Thyroid gland (tissue), 4 donors: ENCODE data around the gene MORN5. TPM values are rescaled to one million over a fixed set of nuclear protein-coding genes. Genes with fewer than 3 reads are reported as not detected.

ENCODE experiments used
- DNase-seq, 2 donors: peaks; one replicate each; pipeline ENCODE4 v3.0.0-alpha.2; 2019
- H3K27ac ChIP-seq, 3 donors: fragments of 200-600 bp; sonication (generic); 1 replicate in 2 of 3; 2 replicates in 1 of 3; pipeline ENCODE4 v1.5.1; 2016 to 2019; ENCODE audit warnings: mild to moderate bottlenecking in 1 of 3, moderate library complexity in 1 of 3
- H3K27me3 ChIP-seq: fragments of 200-600 bp; sonication (generic); one replicate; pipeline ENCODE4 v1.5.1; 2019
- H3K36me3 ChIP-seq, 2 donors: fragments of 200-600 bp; sonication (generic); one replicate each; pipeline ENCODE4 v1.5.1; 2016 to 2019
- H3K4me1 ChIP-seq, 2 donors: fragments of 200-600 bp; sonication (generic); one replicate each; pipeline ENCODE4 v1.5.1; 2017 to 2019
- H3K4me3 ChIP-seq, 3 donors: fragments of 200-600 bp; sonication (generic); replicated peaks in 1 of 3; 1 replicate in 2 of 3; 2 replicates in 1 of 3; pipeline ENCODE4 v1.5.1; 2016; ENCODE audit warnings: mild to moderate bottlenecking in 1 of 3
- H3K9me3 ChIP-seq: fragments of 200-600 bp; sonication (generic); one replicate; pipeline ENCODE4 v1.5.1; 2017
- POLR2A ChIP-seq, 2 donors: fragments of 450-650 bp; IDR thresholded peaks; one replicate each; pipeline ENCODE4 v1.6.1; 2017; ENCODE audit warnings: antibody characterized with exemption in 2 of 2, mild to moderate bottlenecking in 2 of 2, moderate library complexity in 1 of 2
- WGBS, 2 donors: methylation state at CpG; one replicate each; pipeline ENCODE4 v1.1.5; 2017; 5-methylcytosine and 5-hydroxymethylcytosine counted together
- intact Hi-C: fragments of 100-400 bp; cut with DNase I; formaldehyde crosslinking; loops from one replicate; pipeline ENCODE4 v1.15.1; 2023
- total RNA-seq, 4 donors: library from RNA; depleted of rRNA; stranded (reverse); fragments of >200 nt; gene quantifications; one replicate each; pipeline ENCODE4 v1.2.3, GENCODE V29; 2016
- TF ChIP-seq, protein P1 (sequence below), 6 experiments: fragments of 200-600 bp in 3 of 6; fragments of 450-650 bp in 3 of 6; sonication (generic) in 3 of 6; IDR thresholded peaks; one replicate each; pipeline ENCODE4 v1.5.1; 2016 to 2019; ENCODE audit warnings: antibody characterized with exemption in 6 of 6, mild to moderate bottlenecking in 2 of 6, inconsistent platforms in 1 of 6, moderate library complexity in 1 of 6

MORN5 gene
- total RNA-seq, 4 donors from 2014 or later: not detected

DNA sequence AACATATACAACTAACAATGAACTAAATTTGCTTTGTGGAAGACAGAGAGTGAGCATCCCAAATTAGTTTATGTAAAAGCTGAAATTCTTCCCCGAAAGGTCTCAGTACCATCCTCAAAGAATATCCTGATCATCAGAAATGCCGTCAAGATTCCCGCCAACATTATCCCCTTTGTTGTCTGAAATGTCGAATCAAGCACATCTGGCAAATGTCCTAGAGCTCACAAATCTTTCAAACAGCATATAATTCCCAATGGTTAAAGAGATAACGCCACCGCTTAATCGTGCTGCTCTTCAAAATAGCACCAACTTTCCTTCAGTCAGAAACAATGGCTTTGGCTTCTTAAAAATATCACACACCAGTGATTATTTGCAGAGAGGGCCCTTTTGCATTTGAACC is 23.8 kb downstream of the MORN5 start:
- no peaks in the 10 kb centered on the region for H3K36me3 ChIP-seq
- H3K27me3 ChIP-seq: no peaks in the 10 kb centered on the region
- no peak overlapping the region for H3K27ac ChIP-seq
- H3K9me3 ChIP-seq: no peaks in the 10 kb centered on the region
- no peaks in the 10 kb centered on the region for H3K4me1 ChIP-seq
- 74 to 80% methylated on average over 7 of the region's 7 CpGs for WGBS, 2 donors
- intact Hi-C loops: no loop called here
- no peak for DNase-seq
- TF ChIP-seq, protein P1, sequence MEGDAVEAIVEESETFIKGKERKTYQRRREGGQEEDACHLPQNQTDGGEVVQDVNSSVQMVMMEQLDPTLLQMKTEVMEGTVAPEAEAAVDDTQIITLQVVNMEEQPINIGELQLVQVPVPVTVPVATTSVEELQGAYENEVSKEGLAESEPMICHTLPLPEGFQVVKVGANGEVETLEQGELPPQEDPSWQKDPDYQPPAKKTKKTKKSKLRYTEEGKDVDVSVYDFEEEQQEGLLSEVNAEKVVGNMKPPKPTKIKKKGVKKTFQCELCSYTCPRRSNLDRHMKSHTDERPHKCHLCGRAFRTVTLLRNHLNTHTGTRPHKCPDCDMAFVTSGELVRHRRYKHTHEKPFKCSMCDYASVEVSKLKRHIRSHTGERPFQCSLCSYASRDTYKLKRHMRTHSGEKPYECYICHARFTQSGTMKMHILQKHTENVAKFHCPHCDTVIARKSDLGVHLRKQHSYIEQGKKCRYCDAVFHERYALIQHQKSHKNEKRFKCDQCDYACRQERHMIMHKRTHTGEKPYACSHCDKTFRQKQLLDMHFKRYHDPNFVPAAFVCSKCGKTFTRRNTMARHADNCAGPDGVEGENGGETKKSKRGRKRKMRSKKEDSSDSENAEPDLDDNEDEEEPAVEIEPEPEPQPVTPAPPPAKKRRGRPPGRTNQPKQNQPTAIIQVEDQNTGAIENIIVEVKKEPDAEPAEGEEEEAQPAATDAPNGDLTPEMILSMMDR (IDR thresholded peaks at IDR 0.05): no peak
- no peak overlapping the region for H3K4me3 ChIP-seq

GRCh38 chr9:122184551-122184950 is 24.8 kb downstream of the MORN5 start:
- H3K36me3 ChIP-seq: no peaks in the 10 kb centered on the region
- no peaks in the 10 kb centered on the region for H3K9me3 ChIP-seq
- H3K27ac ChIP-seq: no peak overlapping the region
- DNase-seq: no peak
- no peaks in the 10 kb centered on the region for H3K4me1 ChIP-seq
- WGBS, 2 donors: 88 to 93% methylated on average over 1 of the region's 1 CpG
- TF ChIP-seq, protein P1 (IDR thresholded peaks at IDR 0.05): no peak
- TF ChIP-seq POLR2A (IDR thresholded peaks at IDR 0.05): no peak
- intact Hi-C loops: no loop called here
- H3K27me3 ChIP-seq: no peaks in the 10 kb centered on the region
- H3K4me3 ChIP-seq: no peak overlapping the region

GRCh38 chr9:122186301-122186700 is 26.6 kb downstream of the MORN5 start:
- no peak for DNase-seq
- Histone ChIP-seq H3K9me3 (no peaks in the 10 kb centered on the region), H3K27me3 (no peaks in the 10 kb centered on the region), H3K27ac (no peak overlapping the region), H3K4me3 (no peak overlapping the region), H3K36me3 (no peaks in the 10 kb centered on the region), H3K4me1 (no peaks in the 10 kb centered on the region)
- TF ChIP-seq POLR2A (IDR thresholded peaks at IDR 0.05): no peak
- intact Hi-C loops: no loop called here
- 90 to 91% methylated on average over 5 of the region's 5 CpGs for WGBS, 2 donors

GRCh38 chr9:122186777-122187470 is 27.2 kb downstream of the MORN5 start:
- no peak overlapping the region for H3K27ac ChIP-seq
- intact Hi-C loops: no loop called here
- H3K4me1 ChIP-seq: no peaks in the 10 kb centered on the region
- H3K9me3 ChIP-seq: no peaks in the 10 kb centered on the region
- 82 to 86% methylated on average over 7 to 8 of the region's 8 CpGs for WGBS, 2 donors
- TF ChIP-seq, protein P1 (IDR thresholded peaks at IDR 0.05): no peak
- TF ChIP-seq POLR2A (IDR thresholded peaks at IDR 0.05): no peak
- H3K27me3 ChIP-seq: no peaks in the 10 kb centered on the region
- H3K4me3 ChIP-seq: no peak overlapping the region
- DNase-seq: no peak
- no peaks in the 10 kb centered on the region for H3K36me3 ChIP-seq

DNA sequence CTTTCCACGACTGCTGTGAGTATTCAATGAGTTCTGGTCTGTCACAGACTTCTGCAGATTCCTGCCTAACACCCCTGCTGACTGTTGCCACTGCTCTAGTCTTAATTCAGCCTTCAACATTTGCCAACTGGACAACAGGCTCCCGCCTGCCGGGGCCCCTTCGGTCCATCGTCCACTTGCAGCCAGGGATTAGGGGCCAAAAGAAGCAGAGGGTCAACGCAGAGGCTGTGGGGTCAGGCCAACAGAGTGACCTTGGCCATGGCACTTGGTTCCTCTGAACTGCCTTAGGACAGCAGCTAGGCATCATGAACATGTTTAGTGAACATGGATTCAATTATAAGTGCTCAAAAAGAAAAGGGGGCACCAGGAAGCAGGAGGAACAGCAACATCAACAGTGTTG is 28.7 kb downstream of the MORN5 start:
- Histone ChIP-seq H3K36me3 (no peaks in the 10 kb centered on the region), H3K27ac (no peak overlapping the region), H3K4me3 (no peak overlapping the region), H3K4me1 (no peaks in the 10 kb centered on the region), H3K9me3 (no peaks in the 10 kb centered on the region), H3K27me3 (no peaks in the 10 kb centered on the region)
- WGBS, 2 donors: 90 to 92% methylated on average over 6 of the region's 6 CpGs
- DNase-seq: no peak
- intact Hi-C loops: no loop called here
- TF ChIP-seq, protein P1 (IDR thresholded peaks at IDR 0.05): no peak
- TF ChIP-seq POLR2A (IDR thresholded peaks at IDR 0.05): no peak
